ENCODE results near the gene NAPSA.

NAPSA gene

DNA sequence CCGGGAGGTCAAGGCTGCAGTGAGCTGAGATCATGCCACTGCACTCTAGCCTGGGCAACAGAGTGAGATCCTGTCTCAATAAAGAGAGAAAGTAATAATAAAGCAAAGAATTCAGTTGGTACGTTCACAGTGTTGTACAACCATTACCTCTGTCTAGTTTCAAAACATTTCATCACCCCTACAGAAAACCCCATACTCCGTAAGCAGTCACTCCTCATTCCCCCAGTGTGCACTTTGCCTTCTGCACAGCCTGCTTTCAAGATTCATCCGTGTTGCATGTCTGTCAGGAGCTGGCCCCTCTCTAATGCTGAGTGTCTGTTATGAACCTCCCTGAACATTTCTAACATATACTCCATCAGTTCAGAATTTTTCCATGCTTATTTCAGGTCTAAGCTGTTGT lies 28.1 kb upstream of the NAPSA start:
- no peak for TF ChIP-seq GATA3 (IDR thresholded peaks at IDR 0.05; ENCODE audit: low read depth, low read length)
- TF ChIP-seq GATA2 (IDR thresholded peaks at IDR 0.05; ENCODE audit: low read depth, low read length), result no peak

DNA sequence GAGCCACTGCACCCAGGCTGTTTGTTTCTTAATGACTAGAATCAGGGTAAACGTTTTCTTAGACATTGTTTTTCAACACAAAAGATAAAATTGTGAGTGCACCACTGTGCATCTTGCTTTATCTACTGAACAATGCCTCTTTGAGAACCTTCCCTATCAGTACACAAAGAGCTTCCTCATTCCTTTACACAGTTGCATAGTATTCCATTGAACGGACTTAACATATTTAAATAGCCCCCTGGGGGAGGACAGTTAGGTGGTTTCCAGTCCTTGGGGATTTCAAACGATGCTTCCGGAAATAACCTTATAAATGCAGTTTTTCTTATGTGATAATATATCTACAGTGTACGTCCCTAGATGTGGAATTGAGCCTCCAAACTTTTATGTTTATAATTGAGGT lies 27.3 kb upstream of the NAPSA start:
- TF ChIP-seq GATA3 (IDR thresholded peaks at IDR 0.05; ENCODE audit: low read depth, low read length) (no peak), GATA2 (IDR thresholded peaks at IDR 0.05; ENCODE audit: low read depth, low read length) (no peak)

GRCh38 chr19:50387868-50388245 lies 22.4 kb upstream of the NAPSA start:
- TF ChIP-seq GATA3 (IDR thresholded peaks at IDR 0.05; ENCODE audit: low read depth, low read length) (no peak), GATA2 (IDR thresholded peaks at IDR 0.05; ENCODE audit: low read depth, low read length) (no peak)

- TF ChIP-seq GATA2 (IDR thresholded peaks at IDR 0.05; ENCODE audit: low read depth, low read length), result no peak
- TF ChIP-seq GATA3 (IDR thresholded peaks at IDR 0.05; ENCODE audit: low read depth, low read length), result no peak
These were observed 21.9 kb upstream of the NAPSA start for GRCh38 chr19:50387176-50387867.

- TF ChIP-seq GATA3 (IDR thresholded peaks at IDR 0.05; ENCODE audit: low read depth, low read length), result no peak
- no peak for TF ChIP-seq GATA2 (IDR thresholded peaks at IDR 0.05; ENCODE audit: low read depth, low read length)
These were observed 19.5 kb upstream of the NAPSA start for GRCh38 chr19:50384685-50385535.

- TF ChIP-seq GATA2 (IDR thresholded peaks at IDR 0.05; ENCODE audit: low read depth, low read length), result no peak
- TF ChIP-seq GATA3 (IDR thresholded peaks at IDR 0.05; ENCODE audit: low read depth, low read length), result no peak
These were observed 18.6 kb upstream of the NAPSA start, which contains the start of gene POLD1 for GRCh38 chr19:50383852-50384684. Gene POLD1, plus strand, starts transcription at chr19:50384347. Its CDS starts 14,505 bp downstream, at chr19:50398852.

- no peak for TF ChIP-seq GATA3 (IDR thresholded peaks at IDR 0.05; ENCODE audit: low read depth, low read length)
- TF ChIP-seq GATA2 (IDR thresholded peaks at IDR 0.05; ENCODE audit: low read depth, low read length), result no peak
These were observed 17.8 kb upstream of the NAPSA start for GRCh38 chr19:50383001-50383851.

GRCh38 chr19:50381881-50382729 lies 16.7 kb upstream of the NAPSA start:
- no peak for TF ChIP-seq GATA2 (IDR thresholded peaks at IDR 0.05; ENCODE audit: low read depth, low read length)
- TF ChIP-seq GATA3 (IDR thresholded peaks at IDR 0.05; ENCODE audit: low read depth, low read length), result no peak

DNA sequence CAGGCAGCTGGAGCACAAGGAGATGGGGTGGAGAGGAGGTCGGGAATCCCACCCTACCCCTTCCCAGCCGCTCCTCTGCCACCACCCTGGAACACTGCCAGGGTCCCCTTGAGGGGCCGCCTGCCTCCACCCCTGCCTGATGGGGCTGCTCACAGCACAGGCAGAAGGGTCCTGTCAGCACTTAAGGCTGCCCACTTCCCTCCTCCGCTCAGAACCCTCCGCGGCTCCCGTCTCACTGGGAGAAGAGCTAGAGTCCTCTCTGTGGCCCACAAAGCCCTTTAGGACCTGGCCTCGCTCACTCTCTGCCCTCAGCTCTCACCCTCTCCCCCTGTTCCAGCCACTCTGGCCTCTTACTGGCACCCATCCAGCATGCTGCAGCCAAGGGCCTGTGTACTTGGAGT lies 15.3 kb upstream of the NAPSA start:
- TF ChIP-seq GATA2 (IDR thresholded peaks at IDR 0.05; ENCODE audit: low read depth, low read length), result no peak
- TF ChIP-seq GATA3 (IDR thresholded peaks at IDR 0.05; ENCODE audit: low read depth, low read length), result no peak

- no peak for TF ChIP-seq GATA3 (IDR thresholded peaks at IDR 0.05; ENCODE audit: low read depth, low read length)
- no peak for TF ChIP-seq GATA2 (IDR thresholded peaks at IDR 0.05; ENCODE audit: low read depth, low read length)
These were observed 14.7 kb upstream of the NAPSA start for GRCh38 chr19:50380137-50380536.

- TF ChIP-seq GATA2 (IDR thresholded peaks at IDR 0.05; ENCODE audit: low read depth, low read length) (no peak), GATA3 (IDR thresholded peaks at IDR 0.05; ENCODE audit: low read depth, low read length) (no peak)
These were observed 14.2 kb upstream of the NAPSA start for GRCh38 chr19:50379602-50380001.

DNA sequence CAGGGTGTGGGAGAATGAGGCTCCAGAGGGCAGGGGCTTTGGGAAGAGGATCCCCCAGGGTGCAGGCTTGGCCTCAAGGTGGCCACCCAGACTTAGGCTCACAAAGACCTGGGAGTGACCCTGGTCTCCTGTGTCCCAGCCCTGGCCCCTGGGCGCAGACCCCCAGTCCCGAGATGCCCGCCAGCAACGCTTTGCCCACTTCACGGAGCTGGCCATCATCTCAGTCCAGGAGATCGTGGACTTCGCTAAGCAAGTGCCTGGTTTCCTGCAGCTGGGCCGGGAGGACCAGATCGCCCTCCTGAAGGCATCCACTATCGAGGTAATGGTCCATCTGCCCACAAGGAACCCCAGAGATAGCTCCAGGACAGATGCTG lies 13.4 kb upstream of the NAPSA start:
- no peak for TF ChIP-seq GATA2 (IDR thresholded peaks at IDR 0.05; ENCODE audit: low read depth, low read length)
